PC-3 (cell line): ENCODE results near the gene SH3PXD2B. TPM values are rescaled to one million over a fixed set of nuclear protein-coding genes. Genes with fewer than 3 reads are reported as not detected.

ENCODE experiments used
- ATAC-seq: fragments of 200-7000 bp; cut with Tn5 transposase; 2 replicates; pipeline ENCODE4 v1.9.1; 2020; ENCODE audit warnings: mild to moderate bottlenecking, moderate library complexity
- BruUV-seq: library from RNA; stranded (reverse); fragments of 400-500 nt; replicated peaks from 2 replicates; lab custom pipeline; 2021; lab: Mats Ljungman, UMichigan
- CTCF ChIA-PET: fragments of 300-600 bp; sonication (Branson Sonifier 250); formaldehyde crosslinking; loops from one replicate; lab custom pipeline; 2022; ENCODE audit warnings: antibody characterized with exemption; lab: Charles Lee
- POLR2A ChIA-PET: fragments of 300-600 bp; sonication (Branson Sonifier 250); formaldehyde crosslinking; loops from one replicate; lab custom pipeline; 2022; ENCODE audit warnings: antibody characterized with exemption; ENCODE audit not compliant: unreplicated experiment; lab: Charles Lee
- DNase-seq: peaks from one replicate; pipeline ENCODE4 v3.0.0-alpha.2; 2015
- H2AFZ ChIP-seq: fragments of 300-600 bp; sonication (generic); 2 replicates; pipeline ENCODE4 v1.6.0; 2016; ENCODE audit warnings: antibody characterized with exemption, low read length
- H3F3A ChIP-seq: fragments of 300-600 bp; sonication (generic); one replicate; pipeline ENCODE4 v1.6.0; 2017; ENCODE audit warnings: antibody characterized with exemption, low read length, control low read depth, mild to moderate bottlenecking; ENCODE audit not compliant: unreplicated experiment
- H3K27ac ChIP-seq: fragments of 300-600 bp; sonication (generic); 2 replicates; pipeline ENCODE4 v1.5.1; 2016; ENCODE audit warnings: mild to moderate bottlenecking, low read length
- H3K27me3 ChIP-seq: fragments of 300-600 bp; sonication (generic); 2 replicates; pipeline ENCODE4 v1.6.1; 2016; ENCODE audit warnings: low read length, mixed read lengths
- H3K36me3 ChIP-seq: fragments of 300-600 bp; sonication (generic); 2 replicates; pipeline ENCODE4 v1.6.1; 2016; ENCODE audit warnings: low read depth, mixed run types, low read length, mixed read lengths
- H3K4me1 ChIP-seq: fragments of 300-600 bp; sonication (generic); 2 replicates; pipeline ENCODE4 v1.5.1; 2016; ENCODE audit warnings: low read length; ENCODE audit not compliant: insufficient read depth
- H3K4me2 ChIP-seq: fragments of 300-600 bp; sonication (generic); 2 replicates; pipeline ENCODE4 v1.6.0; 2016; ENCODE audit warnings: low read length
- H3K4me3 ChIP-seq: fragments of 300-600 bp; sonication (generic); 2 replicates; pipeline ENCODE4 v1.5.1; 2016; ENCODE audit warnings: mild to moderate bottlenecking, low read length, mixed read lengths
- H3K79me2 ChIP-seq: fragments of 300-600 bp; sonication (generic); 2 replicates; pipeline ENCODE4 v1.6.1; 2017; ENCODE audit warnings: low read length, mixed read lengths
- H3K9ac ChIP-seq: fragments of 300-600 bp; sonication (generic); 2 replicates; pipeline ENCODE4 v1.6.0; 2016; ENCODE audit warnings: mild to moderate bottlenecking, low read length
- H3K9me2 ChIP-seq: fragments of 300-600 bp; sonication (generic); replicated peaks from 2 replicates; pipeline ENCODE4 v1.6.1; 2016; ENCODE audit warnings: mixed run types, low read length, mixed read lengths
- H3K9me3 ChIP-seq: fragments of 300-600 bp; sonication (generic); 2 replicates; pipeline ENCODE4 v1.6.1; 2016; ENCODE audit warnings: low read length, mixed read lengths
- H4K20me1 ChIP-seq: fragments of 300-600 bp; sonication (generic); 2 replicates; pipeline ENCODE4 v1.6.1; 2016; ENCODE audit warnings: low read length, mixed read lengths
- EZH2 ChIP-seq: fragments of 300-600 bp; sonication (generic); IDR thresholded peaks from one replicate; pipeline ENCODE4 v1.6.1; 2017; ENCODE audit warnings: antibody characterized with exemption, mild to moderate bottlenecking, low read length; ENCODE audit not compliant: unreplicated experiment
- EZH2phosphoT487 ChIP-seq: fragments of 300-600 bp; sonication (generic); IDR thresholded peaks from 2 replicates; pipeline ENCODE4 v1.6.1; 2018; ENCODE audit warnings: mild to moderate bottlenecking, antibody characterized with exemption, low read length, borderline replicate concordance
- intact Hi-C: fragments of 100-400 bp; cut with micrococcal nuclease; formaldehyde crosslinking; loops from 2 replicates; pipeline ENCODE4 v1.9.0; 2023
- total RNA-seq: library from RNA; depleted of rRNA; stranded (reverse); fragments of >200 nt; gene quantifications from 2 replicates; pipeline ENCODE4 v1.2.3, GENCODE V29; 2014
- TF ChIP-seq, protein P1 (sequence below): fragments of 300-600 bp; sonication (generic); conservative IDR thresholded peaks from 2 replicates; pipeline ENCODE4 v1.5.1; 2017; ENCODE audit warnings: antibody characterized with exemption, low read depth, mild to moderate bottlenecking, low read length

The SH3PXD2B gene
- total RNA-seq, 1 experiment from 2014 or later = 9.8 TPM

DNA sequence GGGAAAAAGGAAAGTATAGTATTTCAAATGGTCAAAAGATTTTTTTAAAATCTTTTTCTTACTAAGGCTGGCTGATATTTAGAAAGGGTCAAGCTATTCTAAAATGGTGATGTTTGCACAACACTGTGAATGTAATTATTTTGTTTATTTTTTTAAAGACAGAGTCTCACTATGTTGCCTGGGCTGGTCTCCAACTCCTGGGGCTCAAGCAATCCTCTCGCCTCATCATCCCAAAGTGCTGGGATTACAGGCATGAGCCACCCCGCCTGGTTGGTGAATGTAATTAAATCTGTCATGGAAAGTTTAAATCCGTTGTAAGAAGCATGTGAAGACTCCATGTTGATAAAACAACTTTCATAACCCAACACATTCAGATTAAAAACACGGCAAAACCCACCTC is 173.4 kb downstream of the SH3PXD2B start:
- TF ChIP-seq, protein P1, sequence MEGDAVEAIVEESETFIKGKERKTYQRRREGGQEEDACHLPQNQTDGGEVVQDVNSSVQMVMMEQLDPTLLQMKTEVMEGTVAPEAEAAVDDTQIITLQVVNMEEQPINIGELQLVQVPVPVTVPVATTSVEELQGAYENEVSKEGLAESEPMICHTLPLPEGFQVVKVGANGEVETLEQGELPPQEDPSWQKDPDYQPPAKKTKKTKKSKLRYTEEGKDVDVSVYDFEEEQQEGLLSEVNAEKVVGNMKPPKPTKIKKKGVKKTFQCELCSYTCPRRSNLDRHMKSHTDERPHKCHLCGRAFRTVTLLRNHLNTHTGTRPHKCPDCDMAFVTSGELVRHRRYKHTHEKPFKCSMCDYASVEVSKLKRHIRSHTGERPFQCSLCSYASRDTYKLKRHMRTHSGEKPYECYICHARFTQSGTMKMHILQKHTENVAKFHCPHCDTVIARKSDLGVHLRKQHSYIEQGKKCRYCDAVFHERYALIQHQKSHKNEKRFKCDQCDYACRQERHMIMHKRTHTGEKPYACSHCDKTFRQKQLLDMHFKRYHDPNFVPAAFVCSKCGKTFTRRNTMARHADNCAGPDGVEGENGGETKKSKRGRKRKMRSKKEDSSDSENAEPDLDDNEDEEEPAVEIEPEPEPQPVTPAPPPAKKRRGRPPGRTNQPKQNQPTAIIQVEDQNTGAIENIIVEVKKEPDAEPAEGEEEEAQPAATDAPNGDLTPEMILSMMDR = no peak
- TF ChIP-seq EZH2 (no peak), EZH2phosphoT487 (no peak)
- Histone ChIP-seq H3K36me3 (no peaks in the 10 kb centered on the region; the same call in 1 of the 2 replicates), H3K4me1 (peaks cover 35% of the 10 kb centered on the region), H3K9me2 (no peaks in the 10 kb centered on the region), H3K9ac (peak overlapping the region; percentile 40; the same call in 1 of the 2 replicates), H3K4me3 (peak overlapping the region; percentile 97), H3K27me3 (no peaks in the 10 kb centered on the region), H3K9me3 (no peaks in the 10 kb centered on the region), H3K79me2 (peaks cover 75% of the 10 kb centered on the region), H4K20me1 (peaks cover 22% of the 10 kb centered on the region), H2AFZ (no peak overlapping the region), H3K27ac (no peak overlapping the region), H3F3A (peaks cover 6% of the 10 kb centered on the region), H3K4me2 (peak overlapping the region; percentile 90)
- ATAC-seq = no peak
- POLR2A ChIA-PET = no interaction called here
- intact Hi-C loops = loop anchor here (5.0 to 10.0 kb wide), 3 partner anchors 44 to 174 kb away; partner anchors contain the start of gene SH3PXD2B
- CTCF ChIA-PET = interaction anchor here (0.9 kb wide), 1 partner anchor 12 kb away, joined by 3 read pairs; no protein-coding TSS in a partner anchor
- DNase-seq = peak; percentile 17
- no TSS peak for BruUV-seq

DNA sequence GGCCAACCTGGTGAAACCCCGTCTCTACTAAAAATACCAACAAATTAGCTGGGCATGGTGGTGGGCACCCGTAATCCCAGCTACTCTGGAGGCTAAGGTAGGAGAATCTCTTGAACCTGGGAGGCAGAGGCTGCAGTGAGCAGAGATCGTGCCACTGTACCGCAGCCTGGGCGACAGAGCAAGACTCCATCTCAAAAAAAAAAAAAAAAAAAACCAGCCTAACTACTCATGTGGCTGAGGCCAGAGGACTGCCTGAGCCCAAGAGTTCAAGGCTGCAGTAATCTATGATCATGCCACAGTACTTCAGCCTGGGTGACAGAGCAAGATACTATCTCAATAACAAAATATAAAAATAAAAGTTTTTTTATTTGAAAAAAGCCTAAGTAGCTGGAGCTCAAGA is 174.0 kb downstream of the SH3PXD2B start:
- H3K27me3 ChIP-seq = no peaks in the 10 kb centered on the region
- peaks cover 41% of the 10 kb centered on the region for H3K4me1 ChIP-seq
- no peaks in the 10 kb centered on the region for H3K9me3 ChIP-seq
- no peak overlapping the region for H3K27ac ChIP-seq
- peaks cover 81% of the 10 kb centered on the region for H3K79me2 ChIP-seq
- H3K9ac ChIP-seq = no peak overlapping the region
- DNase-seq = no peak
- H3K9me2 ChIP-seq = no peaks in the 10 kb centered on the region
- no peak overlapping the region for H2AFZ ChIP-seq
- H3K4me2 ChIP-seq = no peak overlapping the region
- ATAC-seq = no peak
- H3K36me3 ChIP-seq = no peaks in the 10 kb centered on the region; the same call in 1 of the 2 replicates
- POLR2A ChIA-PET = no interaction called here
- no TSS peak for BruUV-seq
- peaks cover 28% of the 10 kb centered on the region for H4K20me1 ChIP-seq
- H3K4me3 ChIP-seq = no peak overlapping the region
- TF ChIP-seq EZH2 (no peak), EZH2phosphoT487 (no peak)
- TF ChIP-seq, protein P1 = no peak
- H3F3A ChIP-seq = peaks cover 6% of the 10 kb centered on the region
- CTCF ChIA-PET = interaction anchor here (0.9 kb wide), 1 partner anchor 13 kb away, joined by 3 read pairs; no protein-coding TSS in a partner anchor
- intact Hi-C loops = loop anchor here (5.0 to 10.0 kb wide), 3 partner anchors 43 to 174 kb away; partner anchors contain the start of gene SH3PXD2B

DNA sequence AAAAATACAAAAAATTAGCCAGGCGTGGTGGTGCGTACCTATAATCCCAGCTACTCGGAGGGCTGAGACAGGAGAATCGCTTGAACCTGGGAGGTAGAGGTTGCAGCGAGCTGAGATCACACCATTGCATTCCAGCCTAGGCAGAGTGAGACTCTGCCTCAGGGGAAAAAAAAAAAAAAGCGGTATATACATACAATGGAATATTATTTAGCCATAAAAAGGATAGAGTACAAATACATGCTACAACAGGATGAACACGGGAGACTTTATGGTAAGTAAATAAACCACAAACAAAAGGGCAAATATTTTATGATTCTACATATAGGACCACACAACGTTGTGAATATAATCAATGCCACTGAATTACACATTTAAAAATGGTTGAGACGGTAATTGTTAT is 176.0 kb downstream of the SH3PXD2B start:
- no peaks in the 10 kb centered on the region for H3K9me2 ChIP-seq
- H3K9me3 ChIP-seq = no peaks in the 10 kb centered on the region
- peaks cover 37% of the 10 kb centered on the region for H3K4me1 ChIP-seq
- ATAC-seq (no peak), DNase-seq (no peak)
- peaks cover 6% of the 10 kb centered on the region for H3F3A ChIP-seq
- intact Hi-C loops = no loop called here
- POLR2A ChIA-PET = no interaction called here
- CTCF ChIA-PET = no interaction called here
- no peak overlapping the region for H3K9ac ChIP-seq
- H2AFZ ChIP-seq = no peak overlapping the region
- H4K20me1 ChIP-seq = peaks cover 29% of the 10 kb centered on the region
- H3K4me3 ChIP-seq = no peak overlapping the region
- no peaks in the 10 kb centered on the region; the same call in 1 of the 2 replicates for H3K36me3 ChIP-seq
- H3K79me2 ChIP-seq = peaks cover 100% of the 10 kb centered on the region
- BruUV-seq = no TSS peak
- H3K27ac ChIP-seq = no peak overlapping the region
- no peaks in the 10 kb centered on the region for H3K27me3 ChIP-seq
- TF ChIP-seq, protein P1 = no peak
- TF ChIP-seq EZH2 (no peak), EZH2phosphoT487 (no peak)
- no peak overlapping the region for H3K4me2 ChIP-seq
